Muscle layer of colon (tissue), 2 donors: ENCODE results near the gene SYAP1.
"Not testable (repeated sequence)": the region's sequence is repeated elsewhere in the genome, so short reads cannot be mapped to it uniquely, and the experiment has no call there.

ENCODE experiments used
- H3K27ac ChIP-seq: one replicate; pipeline ENCODE4 v1.7.0; 2013; ENCODE audit warnings: low read depth, mild to moderate bottlenecking, low read length, moderate library complexity
- H3K27me3 ChIP-seq, 2 donors: one replicate each; pipeline ENCODE4 v1.7.0; 2013; ENCODE audit warnings: low read length in 2 of 2, mild to moderate bottlenecking in 2 of 2; ENCODE audit not compliant: insufficient read depth in 2 of 2, control insufficient read depth in 1 of 2
- H3K36me3 ChIP-seq: one replicate; pipeline ENCODE4 v1.7.0; 2013; ENCODE audit warnings: mild to moderate bottlenecking, low read length; ENCODE audit not compliant: insufficient read depth
- H3K4me1 ChIP-seq: one replicate; pipeline ENCODE4 v1.7.0; 2013; ENCODE audit warnings: mild to moderate bottlenecking, low read length; ENCODE audit not compliant: insufficient read depth
- H3K4me3 ChIP-seq, 2 donors: one replicate each; pipeline ENCODE4 v1.7.0; 2013; ENCODE audit warnings: low read length in 2 of 2, low read depth in 1 of 2, mild to moderate bottlenecking in 1 of 2, moderate library complexity in 1 of 2
- H3K9ac ChIP-seq: one replicate; pipeline ENCODE4 v1.7.0; 2013; ENCODE audit warnings: low read length
- H3K9me3 ChIP-seq: one replicate; pipeline ENCODE4 v1.7.0; 2013; ENCODE audit warnings: mild to moderate bottlenecking, low read length
- donor health status: abdominal sarcoma.
- donor health status: Adenocarcinoma of cecum.

The SYAP1 gene

GRCh38 chrX:16761500-16761899 lies 42.1 kb downstream of the SYAP1 start:
- H3K27ac ChIP-seq, H3K4me3 ChIP-seq, H3K4me1 ChIP-seq, H3K9me3 ChIP-seq, H3K9ac ChIP-seq, H3K27me3 ChIP-seq: not testable (repeated sequence)
- H3K36me3 ChIP-seq, result peaks cover 23% of the 10 kb centered on the region

- Histone ChIP-seq H3K36me3 (peaks cover 15% of the 10 kb centered on the region), H3K4me3 (no peak overlapping the region), H3K27me3 (no peaks in the 10 kb centered on the region), H3K4me1 (no peaks in the 10 kb centered on the region), H3K27ac (no peak overlapping the region), H3K9ac (no peak overlapping the region), H3K9me3 (no peaks in the 10 kb centered on the region)
Observed at GRCh38 chrX:16762579-16762978, 43.2 kb downstream of the SYAP1 start.

- Histone ChIP-seq H3K36me3 (no peaks in the 10 kb centered on the region), H3K4me3 (no peak overlapping the region), H3K9ac (no peak overlapping the region), H3K4me1 (no peaks in the 10 kb centered on the region), H3K27ac (no peak overlapping the region), H3K27me3 (no peaks in the 10 kb centered on the region), H3K9me3 (no peaks in the 10 kb centered on the region)
Observed at GRCh38 chrX:16765594-16765993, 46.2 kb downstream of the SYAP1 start.

- Histone ChIP-seq H3K36me3 (no peaks in the 10 kb centered on the region), H3K9ac (no peak overlapping the region), H3K27ac (no peak overlapping the region), H3K27me3 (no peaks in the 10 kb centered on the region), H3K9me3 (no peaks in the 10 kb centered on the region), H3K4me3 (no peak overlapping the region), H3K4me1 (no peaks in the 10 kb centered on the region)
Observed at GRCh38 chrX:16770970-16771482, 51.6 kb downstream of the SYAP1 start.

GRCh38 chrX:16771483-16772398 lies 52.3 kb downstream of the SYAP1 start:
- H3K27ac ChIP-seq, result no peak overlapping the region
- H3K9ac ChIP-seq, result no peak overlapping the region
- H3K36me3 ChIP-seq, result no peaks in the 10 kb centered on the region
- no peak overlapping the region for H3K4me3 ChIP-seq
- H3K9me3 ChIP-seq, result no peaks in the 10 kb centered on the region
- H3K4me1 ChIP-seq, result no peaks in the 10 kb centered on the region
- no peaks in the 10 kb centered on the region for H3K27me3 ChIP-seq

GRCh38 chrX:16772460-16772859 lies 53.0 kb downstream of the SYAP1 start:
- no peak overlapping the region for H3K9ac ChIP-seq
- H3K36me3 ChIP-seq, result no peaks in the 10 kb centered on the region
- H3K4me3 ChIP-seq, result no peak overlapping the region
- H3K4me1 ChIP-seq, result no peaks in the 10 kb centered on the region
- no peaks in the 10 kb centered on the region for H3K9me3 ChIP-seq
- no peaks in the 10 kb centered on the region for H3K27me3 ChIP-seq
- no peak overlapping the region for H3K27ac ChIP-seq

- H3K9ac ChIP-seq, result no peak overlapping the region
- H3K4me3 ChIP-seq, result no peak overlapping the region
Observed at GRCh38 chrX:16774746-16775145, 55.3 kb downstream of the SYAP1 start.

GRCh38 chrX:16778545-16778944 lies 59.1 kb downstream of the SYAP1 start:
- H3K27ac ChIP-seq, result no peak overlapping the region
- H3K4me1 ChIP-seq, result no peaks in the 10 kb centered on the region
- H3K9ac ChIP-seq, result no peak overlapping the region
- no peaks in the 10 kb centered on the region for H3K9me3 ChIP-seq
- H3K27me3 ChIP-seq, result no peaks in the 10 kb centered on the region
- H3K36me3 ChIP-seq, result no peaks in the 10 kb centered on the region
- H3K4me3 ChIP-seq, result no peak overlapping the region

More at GRCh38 chrX:16774746-16775145, 55.3 kb downstream of the SYAP1 start:
- H3K4me1 ChIP-seq, result no peaks in the 10 kb centered on the region
- no peaks in the 10 kb centered on the region for H3K27me3 ChIP-seq
- no peaks in the 10 kb centered on the region for H3K36me3 ChIP-seq
- H3K9me3 ChIP-seq, result no peaks in the 10 kb centered on the region
- no peak overlapping the region for H3K27ac ChIP-seq

GRCh38 chrX:16778993-16779392 lies 59.6 kb downstream of the SYAP1 start:
- Histone ChIP-seq H3K27me3 (no peaks in the 10 kb centered on the region), H3K4me1 (no peaks in the 10 kb centered on the region), H3K27ac (no peak overlapping the region)

GRCh38 chrX:16779815-16780214 lies 60.4 kb downstream of the SYAP1 start:
- H3K27me3 ChIP-seq, H3K27ac ChIP-seq, H3K9me3 ChIP-seq, H3K4me3 ChIP-seq, H3K36me3 ChIP-seq, H3K9ac ChIP-seq, H3K4me1 ChIP-seq: not testable (repeated sequence)

More at GRCh38 chrX:16778993-16779392, 59.6 kb downstream of the SYAP1 start:
- Histone ChIP-seq H3K4me3 (no peak overlapping the region), H3K9me3 (no peaks in the 10 kb centered on the region), H3K36me3 (no peaks in the 10 kb centered on the region), H3K9ac (no peak overlapping the region)

- Histone ChIP-seq H3K27me3 (no peaks in the 10 kb centered on the region), H3K9me3 (no peaks in the 10 kb centered on the region), H3K4me1 (no peaks in the 10 kb centered on the region), H3K27ac (no peak overlapping the region), H3K36me3 (no peaks in the 10 kb centered on the region), H3K4me3 (no peak overlapping the region), H3K9ac (no peak overlapping the region)
Observed at GRCh38 chrX:16783452-16783851, 64.0 kb downstream of the SYAP1 start.

GRCh38 chrX:16784440-16784839 lies 65.0 kb downstream of the SYAP1 start:
- H3K27ac ChIP-seq, H3K4me3 ChIP-seq, H3K9me3 ChIP-seq, H3K9ac ChIP-seq, H3K36me3 ChIP-seq, H3K27me3 ChIP-seq, H3K4me1 ChIP-seq: not testable (repeated sequence)
